ENCODE results near the gene GADD45B. TPM values are rescaled to one million over a fixed set of nuclear protein-coding genes. Genes with fewer than 3 reads are reported as not detected.

GADD45B gene
- total RNA-seq, 1 donor from 2014 or later: 25.8 TPM

DNA sequence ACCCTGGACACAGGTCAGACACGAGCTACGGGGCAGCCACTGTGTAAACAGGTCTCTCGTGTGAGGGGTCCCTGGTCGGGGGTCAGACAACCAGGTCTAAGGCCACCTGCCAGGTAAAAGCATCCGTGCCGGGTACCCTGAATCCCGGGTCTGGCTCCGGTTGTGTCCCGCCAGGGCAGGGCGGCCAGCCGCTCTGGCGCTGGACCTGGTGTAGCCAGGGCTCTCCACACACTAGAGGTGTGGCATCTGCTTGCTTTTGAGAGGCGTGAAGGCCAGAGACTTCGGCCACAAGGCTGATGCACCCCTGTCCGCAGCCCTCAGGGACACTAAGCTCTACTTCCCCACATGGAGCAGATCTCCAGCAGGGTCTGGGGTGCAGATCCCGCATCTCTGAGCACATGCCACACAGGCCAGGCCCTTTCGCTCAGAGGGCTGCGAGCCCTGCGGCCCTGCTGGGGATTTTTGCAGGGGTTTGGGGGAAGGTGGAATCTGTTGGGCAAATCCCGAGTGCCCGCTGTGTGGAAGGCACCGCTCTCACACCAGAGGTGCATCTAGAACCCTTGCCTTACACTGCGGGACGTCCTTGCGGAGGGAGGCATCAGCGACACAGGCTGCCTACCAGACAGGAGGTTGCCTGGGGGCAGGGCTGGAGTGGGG, 34.7 kb upstream of the GADD45B start:
- DNase-seq (ENCODE audit: low read depth) (no peak), FAIRE-seq (no peak)
- Histone ChIP-seq H3K27me3 (ENCODE audit: control insufficient read depth, insufficient read depth, low read length) (no peaks in the 10 kb centered on the region), H3K36me3 (ENCODE audit: control insufficient read depth, insufficient read depth, low read length) (peaks cover 21% of the 10 kb centered on the region), H3K4me3 (ENCODE audit: low read depth, low read length) (no peak overlapping the region)
- TF ChIP-seq, protein P1, sequence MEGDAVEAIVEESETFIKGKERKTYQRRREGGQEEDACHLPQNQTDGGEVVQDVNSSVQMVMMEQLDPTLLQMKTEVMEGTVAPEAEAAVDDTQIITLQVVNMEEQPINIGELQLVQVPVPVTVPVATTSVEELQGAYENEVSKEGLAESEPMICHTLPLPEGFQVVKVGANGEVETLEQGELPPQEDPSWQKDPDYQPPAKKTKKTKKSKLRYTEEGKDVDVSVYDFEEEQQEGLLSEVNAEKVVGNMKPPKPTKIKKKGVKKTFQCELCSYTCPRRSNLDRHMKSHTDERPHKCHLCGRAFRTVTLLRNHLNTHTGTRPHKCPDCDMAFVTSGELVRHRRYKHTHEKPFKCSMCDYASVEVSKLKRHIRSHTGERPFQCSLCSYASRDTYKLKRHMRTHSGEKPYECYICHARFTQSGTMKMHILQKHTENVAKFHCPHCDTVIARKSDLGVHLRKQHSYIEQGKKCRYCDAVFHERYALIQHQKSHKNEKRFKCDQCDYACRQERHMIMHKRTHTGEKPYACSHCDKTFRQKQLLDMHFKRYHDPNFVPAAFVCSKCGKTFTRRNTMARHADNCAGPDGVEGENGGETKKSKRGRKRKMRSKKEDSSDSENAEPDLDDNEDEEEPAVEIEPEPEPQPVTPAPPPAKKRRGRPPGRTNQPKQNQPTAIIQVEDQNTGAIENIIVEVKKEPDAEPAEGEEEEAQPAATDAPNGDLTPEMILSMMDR (IDR thresholded peaks at IDR 0.05; ENCODE audit: insufficient read depth, low read length, severe bottlenecking): no peak

DNA sequence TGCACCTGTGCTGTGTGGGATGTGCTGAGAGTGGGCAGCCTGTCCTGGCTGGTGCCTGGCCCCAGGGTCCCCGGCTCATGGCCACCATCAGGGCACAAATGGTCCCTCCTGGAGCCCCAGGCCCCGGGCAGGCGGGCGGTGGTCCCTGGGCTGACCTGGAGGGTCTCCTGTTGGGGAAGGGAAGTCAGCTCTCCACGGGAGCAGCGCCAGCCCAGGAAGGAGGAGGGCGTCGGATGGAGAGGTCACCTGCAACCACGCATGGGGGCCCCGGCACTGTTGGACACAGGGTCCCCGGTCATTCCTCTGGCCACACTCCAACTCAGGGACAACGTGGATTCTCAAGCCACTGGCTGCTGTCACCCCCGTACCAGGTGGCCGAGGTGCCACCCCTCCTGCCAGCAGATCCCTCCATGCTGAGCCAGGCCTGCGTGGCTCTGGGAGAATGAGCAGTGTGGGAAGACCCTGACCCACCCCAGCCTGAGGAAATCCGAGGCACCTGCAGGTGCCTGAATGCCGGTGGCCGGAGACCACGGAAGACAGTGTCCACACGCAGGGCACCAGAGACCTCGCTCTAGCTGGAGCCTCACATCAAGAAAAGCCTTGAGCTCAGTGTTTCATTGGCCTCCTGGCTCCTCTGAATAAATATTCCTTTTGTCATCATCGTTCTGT, 32.7 kb upstream of the GADD45B start:
- no peak for FAIRE-seq
- no peaks in the 10 kb centered on the region for H3K27me3 ChIP-seq (ENCODE audit: control insufficient read depth, insufficient read depth, low read length)

DNA sequence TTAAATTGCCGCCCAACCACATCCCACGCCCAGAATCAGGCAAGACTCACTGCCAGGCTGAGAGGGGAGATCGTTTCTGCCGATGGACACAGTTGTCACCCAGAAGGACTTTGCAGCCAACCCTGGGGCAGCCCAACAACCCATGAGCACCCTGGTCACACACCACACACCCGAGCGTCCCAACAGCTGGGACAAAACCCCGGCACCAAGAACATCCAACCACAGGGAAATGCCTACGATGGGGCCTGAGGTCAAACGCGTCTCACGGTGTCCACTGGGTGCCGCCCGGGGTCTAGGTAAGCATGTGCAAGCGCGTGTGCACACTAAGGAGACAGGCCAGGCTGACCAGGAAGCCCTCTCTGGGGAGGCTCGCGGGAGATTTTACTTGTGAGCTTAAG, 32.1 kb upstream of the GADD45B start:
- no peak overlapping the region for H3K4me3 ChIP-seq (ENCODE audit: low read depth, low read length)
- FAIRE-seq (no peak), DNase-seq (ENCODE audit: low read depth) (no peak)
- peaks cover 11% of the 10 kb centered on the region for H3K36me3 ChIP-seq (ENCODE audit: control insufficient read depth, insufficient read depth, low read length)
- TF ChIP-seq, protein P1 (IDR thresholded peaks at IDR 0.05; ENCODE audit: insufficient read depth, low read length, severe bottlenecking): no peak
- H3K27me3 ChIP-seq (ENCODE audit: control insufficient read depth, insufficient read depth, low read length): no peaks in the 10 kb centered on the region

More for the DNA sequence above, 32.7 kb upstream of the GADD45B start:
- DNase-seq (ENCODE audit: low read depth): no peak
- peaks cover 14% of the 10 kb centered on the region for H3K36me3 ChIP-seq (ENCODE audit: control insufficient read depth, insufficient read depth, low read length)
- TF ChIP-seq, protein P1 (IDR thresholded peaks at IDR 0.05; ENCODE audit: insufficient read depth, low read length, severe bottlenecking): no peak
- no peak overlapping the region for H3K4me3 ChIP-seq (ENCODE audit: low read depth, low read length)

DNA sequence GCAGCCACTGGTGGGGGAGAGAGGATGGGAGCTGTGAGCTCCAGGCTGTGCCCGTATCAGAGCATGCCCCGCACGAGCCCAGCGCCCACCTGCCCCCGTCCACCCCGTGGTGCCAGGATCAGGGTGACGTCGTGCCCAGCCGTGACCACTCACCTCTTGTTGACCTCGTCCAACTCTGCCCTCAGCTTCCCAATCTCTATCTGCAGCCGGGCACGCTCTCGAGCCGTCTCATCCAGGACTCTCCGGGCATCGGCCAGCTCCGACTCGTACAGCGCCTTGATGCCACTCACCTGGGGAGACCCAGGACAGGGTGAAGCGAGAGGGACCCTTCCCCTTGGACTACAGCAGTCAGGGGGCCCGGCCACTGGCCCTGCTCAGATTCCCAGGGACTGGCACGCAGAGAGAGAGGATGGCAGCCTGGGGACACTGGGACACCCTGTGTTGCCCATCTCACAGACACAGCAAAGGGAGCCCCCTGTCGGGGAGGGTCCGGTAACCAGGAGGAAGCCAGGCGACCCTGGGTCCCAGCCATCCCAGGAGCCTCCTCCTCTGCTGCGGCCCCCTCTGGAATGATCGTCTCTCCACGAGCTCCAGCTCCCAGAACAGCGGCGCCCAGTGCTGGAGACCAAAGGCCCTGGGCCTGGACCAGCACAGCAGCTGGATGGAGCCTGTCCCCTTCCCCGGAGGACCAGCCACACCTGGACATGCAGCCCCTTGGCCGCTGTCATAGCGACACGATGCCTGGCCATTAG, 31.5 kb upstream of the GADD45B start:
- Histone ChIP-seq H3K36me3 (ENCODE audit: control insufficient read depth, insufficient read depth, low read length) (peaks cover 11% of the 10 kb centered on the region), H3K4me3 (ENCODE audit: low read depth, low read length) (no peak overlapping the region), H3K27me3 (ENCODE audit: control insufficient read depth, insufficient read depth, low read length) (no peaks in the 10 kb centered on the region)
- TF ChIP-seq, protein P1 (IDR thresholded peaks at IDR 0.05; ENCODE audit: insufficient read depth, low read length, severe bottlenecking): no peak
- no peak for DNase-seq (ENCODE audit: low read depth)
- no peak for FAIRE-seq

DNA sequence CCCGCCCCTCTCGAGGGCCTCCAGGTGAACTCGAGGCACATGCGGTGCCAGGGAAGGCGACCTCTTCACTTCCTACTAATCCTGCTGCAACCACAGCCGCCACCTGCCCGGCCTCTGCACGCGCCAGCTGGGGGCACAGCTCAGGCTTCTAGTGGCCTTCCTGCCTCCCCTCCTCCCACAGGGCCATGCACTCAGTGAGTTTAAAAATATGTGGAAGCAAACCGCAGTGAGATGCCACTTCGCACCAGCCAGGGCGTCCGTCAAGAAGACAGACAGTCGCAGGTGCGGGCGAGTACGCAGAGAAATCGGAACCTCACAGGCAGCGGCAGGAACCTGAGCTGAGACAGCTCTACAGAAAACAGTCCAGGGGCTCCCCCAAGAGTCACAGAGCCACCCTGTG, 29.5 kb upstream of the GADD45B start:
- peaks cover 10% of the 10 kb centered on the region for H3K36me3 ChIP-seq (ENCODE audit: control insufficient read depth, insufficient read depth, low read length)
- FAIRE-seq: no peak
- TF ChIP-seq, protein P1 (IDR thresholded peaks at IDR 0.05; ENCODE audit: insufficient read depth, low read length, severe bottlenecking): no peak
- no peak for DNase-seq (ENCODE audit: low read depth)
- H3K4me3 ChIP-seq (ENCODE audit: low read depth, low read length): no peak overlapping the region
- H3K27me3 ChIP-seq (ENCODE audit: control insufficient read depth, insufficient read depth, low read length): no peaks in the 10 kb centered on the region
